HepG2 (cell line): ENCODE data around the gene GMPPB. TPM values are rescaled to one million over a fixed set of nuclear protein-coding genes. Genes with fewer than 3 reads are reported as not detected.
"Not testable (repeated sequence)": the region's sequence is repeated elsewhere in the genome, so short reads cannot be mapped to it uniquely, and the experiment has no call there.

Experiments
- ATAC-seq: fragments of 200-7000 bp; cut with Tn5 transposase; 3 replicates; pipeline ENCODE4 v1.9.1; 2020; ENCODE audit warnings: mild to moderate bottlenecking, moderate library complexity
- BruUV-seq: library from RNA; stranded (reverse); fragments of 400-500 nt; replicated peaks from 2 replicates; lab custom pipeline; 2021; lab: Mats Ljungman, UMichigan
- CTCF ChIA-PET: fragments of 300-600 bp; formaldehyde crosslinking; extraction: SDS; loops from one replicate; lab custom pipeline; 2021; ENCODE audit warnings: low total read pairs, inconsistent platforms, low intra/inter-chr PET ratio; lab: Yijun Ruan, JAX
- POLR2A ChIA-PET: fragments of 350-600 bp; sonication (Branson Sonifier 250); formaldehyde crosslinking; loops from one replicate; lab custom pipeline; 2020; ENCODE audit warnings: antibody characterized with exemption, inconsistent platforms; lab: Yijun Ruan, JAX
- DNase-seq: peaks from one replicate; pipeline ENCODE4 v3.0.0-alpha.2; 2015; ENCODE audit warnings: low spot score
- FAIRE-seq: peaks from 3 replicates; lab custom pipeline; 2011; peaks lifted over from hg19 to GRCh38; lab: Jason Lieb, UNC
- H2AFZ ChIP-seq: one replicate; pipeline ENCODE4 v1.6.1; 2011; ENCODE audit warnings: low read length, inconsistent platforms
- H3K27ac ChIP-seq: fragments of 300-600 bp; 3 replicates; pipeline ENCODE4 v1.8.0; 2011; ENCODE audit warnings: mixed run types, mild to moderate bottlenecking, mixed read lengths, low read length, inconsistent platforms; ENCODE audit not compliant: insufficient read depth; ENCODE audit errors: extremely low read length
- H3K27me3 ChIP-seq, 2 experiments: fragments of 200-600 bp in 1 of 2; 2 replicates in 1 of 2; 3 replicates in 1 of 2; pipeline versions ENCODE4 v1.6.0 to v1.8.0; 2011; ENCODE audit warnings: low read length in 2 of 2, mild to moderate bottlenecking in 2 of 2, moderate library complexity in 2 of 2, inconsistent platforms in 1 of 2; ENCODE audit not compliant: insufficient read depth in 2 of 2, control insufficient read depth in 1 of 2
- H3K36me3 ChIP-seq, 2 experiments: fragments of 200-600 bp in 1 of 2; replicated peaks in 1 of 2; 2 replicates in 1 of 2; 3 replicates in 1 of 2; pipeline versions ENCODE4 v1.5.1 to v1.8.0; 2011; ENCODE audit warnings: low read length in 2 of 2, inconsistent platforms in 1 of 2; ENCODE audit not compliant: insufficient read depth in 2 of 2, control insufficient read depth in 1 of 2
- H3K4me1 ChIP-seq: 2 replicates; pipeline ENCODE4 v1.5.1; 2012; ENCODE audit warnings: low read length, inconsistent platforms; ENCODE audit not compliant: insufficient read depth
- H3K4me2 ChIP-seq: 2 replicates; pipeline ENCODE4 v1.6.0; 2011; ENCODE audit warnings: low read depth, low read length, inconsistent platforms
- H3K4me3 ChIP-seq, 3 experiments: fragments of 200-600 bp in 1 of 3; sonication (generic), shearing (Covaris generic) in 1 of 3; replicated peaks in 1 of 3; 2 replicates each; pipeline ENCODE4 v1.5.1; 2011 to 2016; ENCODE audit warnings: low read length in 3 of 3, inconsistent platforms in 2 of 3, low read depth in 2 of 3, mild to moderate bottlenecking in 2 of 3, control low read depth in 1 of 3, mixed read lengths in 1 of 3; ENCODE audit not compliant: insufficient read depth in 1 of 3
- H3K79me2 ChIP-seq: one replicate; pipeline ENCODE4 v1.6.1; 2011; ENCODE audit warnings: low read length, inconsistent platforms; ENCODE audit not compliant: insufficient read depth
- H3K9ac ChIP-seq: 2 replicates; pipeline ENCODE4 v1.6.0; 2011; ENCODE audit warnings: mild to moderate bottlenecking, low read depth, low read length, inconsistent platforms; ENCODE audit not compliant: insufficient read depth
- H3K9me3 ChIP-seq: 2 replicates; pipeline ENCODE4 v1.5.1; 2012; ENCODE audit warnings: mild to moderate bottlenecking, low read length
- H4K20me1 ChIP-seq: 2 replicates; pipeline ENCODE4 v1.6.0; 2011; ENCODE audit warnings: inconsistent platforms, mild to moderate bottlenecking, low read length, moderate library complexity; ENCODE audit not compliant: insufficient read depth
- ARID4A ChIP-seq: sonication (generic); formaldehyde crosslinking; IDR thresholded peaks from 2 replicates; pipeline ENCODE4 v1.5.0; 2020; ENCODE audit warnings: mild to moderate bottlenecking, missing genetic modification reagents, borderline replicate concordance
- FOXK1 ChIP-seq: sonication (generic); formaldehyde crosslinking; IDR thresholded peaks from 2 replicates; pipeline ENCODE4 v1.4.0; 2020; ENCODE audit warnings: low read depth, missing genetic modification reagents, borderline replicate concordance
- IKZF5 ChIP-seq: IDR thresholded peaks from 2 replicates; pipeline ENCODE4 v1.6.1; 2018; ENCODE audit warnings: missing genetic modification reagents, mild to moderate bottlenecking, missing compliant biosample characterization
- NR2F1 ChIP-seq, 2 experiments: fragments of 450-650 bp in 1 of 2; formaldehyde crosslinking in 1 of 2; IDR thresholded peaks; 2 replicates each; pipeline versions ENCODE4 v1.5.0 to v1.6.1; 2016 to 2020; ENCODE audit warnings: mild to moderate bottlenecking in 1 of 2, missing compliant biosample characterization in 1 of 2, missing genetic modification reagents in 1 of 2, moderate library complexity in 1 of 2
- PHF21A ChIP-seq: sonication (generic); formaldehyde crosslinking; IDR thresholded peaks from 2 replicates; pipeline ENCODE4 v1.5.0; 2020; ENCODE audit warnings: mild to moderate bottlenecking, missing genetic modification reagents
- POLR2A ChIP-seq, 2 experiments: IDR thresholded peaks; 2 replicates each; pipeline ENCODE4 v1.6.1; 2011; ENCODE audit warnings: low read depth in 2 of 2, low read length in 2 of 2, mild to moderate bottlenecking in 1 of 2, moderate library complexity in 1 of 2; ENCODE audit not compliant: insufficient read depth in 1 of 2
- TBX3 ChIP-seq: fragments of 450-650 bp; IDR thresholded peaks from 2 replicates; pipeline ENCODE4 v1.6.1; 2017; ENCODE audit warnings: antibody characterized with exemption, mild to moderate bottlenecking, inconsistent platforms, borderline replicate concordance
- ZNF414 ChIP-seq: sonication (generic); formaldehyde crosslinking; IDR thresholded peaks from 2 replicates; pipeline ENCODE4 v1.5.0; 2020; ENCODE audit warnings: missing genetic modification reagents
- ZNF614 ChIP-seq: IDR thresholded peaks from 2 replicates; pipeline ENCODE4 v1.6.1; 2018; ENCODE audit warnings: missing biosample characterization, missing genetic modification reagents, inconsistent platforms, borderline replicate concordance
- WGBS: methylation state at CpG from one replicate; pipeline ENCODE4 v1.1.6; 2017; ENCODE audit warnings: low lambda C conversion rate; 5-methylcytosine and 5-hydroxymethylcytosine counted together
- in situ Hi-C: cut with HindIII; loops from 2 replicates; pipeline ENCODE4 v1.10.0; 2017; ENCODE audit warnings: low pct_unique_long_range_greater_than_20kb; ENCODE audit not compliant: extremely low pct_ligation_motif_present
- intact Hi-C: fragments of 100-400 bp; cut with micrococcal nuclease; formaldehyde crosslinking; loops from one replicate; pipeline ENCODE4 v1.10.0; 2022; ENCODE audit not compliant: unreplicated experiment
- polyA plus RNA-seq, 8 experiments: library from polyadenylated mRNA; depleted of rRNA in 3 of 8; stranded (reverse) in 7 of 8; unstranded in 1 of 8; fragments of >200 nt; fragmentation: Illumina TruSeq in 4 of 8; extraction: Trizol in 4 of 8; gene quantifications; 2 replicates each; pipeline versions ENCODE4 v1.2.1 to v1.2.3, GENCODE V29; 2011 to 2016; ENCODE audit warnings: low read depth in 4 of 8, missing spikeins in 1 of 8, mixed read lengths in 1 of 8; ENCODE audit not compliant: insufficient read depth in 1 of 8
- total RNA-seq, 5 experiments: library from RNA; depleted of rRNA; stranded (reverse); fragments of >200 nt; fragmentation: Illumina TruSeq; extraction: Trizol; gene quantifications; 2 replicates each; pipeline ENCODE4 v1.2.3, GENCODE V29; 2016; ENCODE audit warnings: low read depth in 1 of 5

Gene GMPPB
- total and polyA plus RNA-seq, 2 of the 13 experiments (the other 11 are each of a cell fraction or from before 2014, with no cell fraction given), result 6.5 to 23.1 TPM

- peak; percentile 37 for TF ChIP-seq IKZF5 (CRISPR knock-in tag)
- TF ChIP-seq NR2F1 (CRISPR knock-in tag; IDR thresholded peaks at IDR 0.05), result peak; percentile 47 to 62; a peak in 3 of 4 replicates
- peak; percentile 13; the same call in 1 of the 2 replicates for TF ChIP-seq TBX3
- TF ChIP-seq PHF21A, result peak; percentile 71; the same call in 1 of the 2 replicates
- TF ChIP-seq ZNF414 (CRISPR knock-in tag), result 0 out of 2 replicates have a peak, but pooled peaks have one; percentile 80
- TF ChIP-seq POLR2A (IDR thresholded peaks at IDR 0.05; ENCODE audit: insufficient read depth in 1 of 2, low read depth in 2 of 2, low read length in 2 of 2), result peak; percentile 89 to 90
- TF ChIP-seq ARID4A (CRISPR knock-in tag), result peak; percentile 75; the same call in 1 of the 2 replicates
- TF ChIP-seq FOXK1, result peak; percentile 18; the same call in 1 of the 2 replicates
- TF ChIP-seq ZNF614 (CRISPR knock-in tag), result peak; percentile 65
These were observed 35.3 kb downstream of the GMPPB start (continued) for GRCh38 chr3:49688338-49689045.

- H2AFZ ChIP-seq, in situ Hi-C loops, H3K27me3 ChIP-seq, POLR2A ChIA-PET, BruUV-seq, intact Hi-C loops, H3K9me3 ChIP-seq, CTCF ChIA-PET, DNase-seq, FAIRE-seq, ATAC-seq: not testable (repeated sequence)
- peak overlapping the region; percentile 96 for H3K4me2 ChIP-seq
- H3K9ac ChIP-seq, result peak overlapping the region; percentile 97
- H3K36me3 ChIP-seq, result peaks cover 13 to 19% of the 10 kb centered on the region in 2 experiments
- peaks cover 35% of the 10 kb centered on the region for H3K79me2 ChIP-seq
- H4K20me1 ChIP-seq, result peaks cover 12% of the 10 kb centered on the region; the same call in 1 of the 2 replicates
- peaks cover 53% of the 10 kb centered on the region for H3K4me1 ChIP-seq
- WGBS, result 90% methylated on average over 9 of the region's 12 CpGs
- peak overlapping the region in 2 of 3 experiments; percentile 89 to 96; a peak in 3 of 6 replicates for H3K4me3 ChIP-seq
- H3K27ac ChIP-seq, result peak overlapping the region; percentile 96
These were observed 36.3 kb downstream of the GMPPB start for GRCh38 chr3:49687424-49687795.
